ENCODE results near the gene LGALS9B.
"Not testable (repeated sequence)": the region's sequence is repeated elsewhere in the genome, so short reads cannot be mapped to it uniquely, and the experiment has no call there.

The LGALS9B gene

GRCh38 chr17:20467447-20467846, at the start of gene LGALS9B:
TSS of gene LGALS9B (minus strand) at chr17:20467539. CDS start at chr17:20467470, 69 bp downstream.
- not testable (repeated sequence) for H3K4me2 ChIP-seq, H4K20me1 ChIP-seq, H3K9me3 ChIP-seq, H3K4me1 ChIP-seq, H3K4me3 ChIP-seq, H3K27me3 ChIP-seq, H3K36me3 ChIP-seq, H3K27ac ChIP-seq, H3K9ac ChIP-seq

- H4K20me1 ChIP-seq, H3K9me3 ChIP-seq, H3K27me3 ChIP-seq, H3K4me3 ChIP-seq, H3K9ac ChIP-seq, H3K36me3 ChIP-seq, H3K27ac ChIP-seq, H3K4me1 ChIP-seq, H3K4me2 ChIP-seq: not testable (repeated sequence)
Observed at GRCh38 chr17:20516986-20517385, 49.6 kb upstream of the LGALS9B start.

- not testable (repeated sequence) for H3K9me3 ChIP-seq, H3K27me3 ChIP-seq, H3K4me2 ChIP-seq, H3K4me3 ChIP-seq, H3K36me3 ChIP-seq, H3K4me1 ChIP-seq, H3K27ac ChIP-seq, H4K20me1 ChIP-seq, H3K9ac ChIP-seq
Observed at GRCh38 chr17:20515099-20515498, 47.8 kb upstream of the LGALS9B start.

GRCh38 chr17:20513539-20513938, 46.2 kb upstream of the LGALS9B start:
- H4K20me1 ChIP-seq, H3K4me2 ChIP-seq, H3K27me3 ChIP-seq, H3K9me3 ChIP-seq, H3K4me3 ChIP-seq, H3K4me1 ChIP-seq, H3K27ac ChIP-seq, H3K9ac ChIP-seq, H3K36me3 ChIP-seq: not testable (repeated sequence)

- not testable (repeated sequence) for H3K27ac ChIP-seq, H3K4me2 ChIP-seq, H3K4me3 ChIP-seq, H3K9me3 ChIP-seq, H4K20me1 ChIP-seq, H3K27me3 ChIP-seq, H3K9ac ChIP-seq, H3K36me3 ChIP-seq, H3K4me1 ChIP-seq
Observed at GRCh38 chr17:20512378-20512777, 45.0 kb upstream of the LGALS9B start.

GRCh38 chr17:20511778-20512177, 44.4 kb upstream of the LGALS9B start:
- H4K20me1 ChIP-seq, H3K27ac ChIP-seq, H3K4me3 ChIP-seq, H3K9ac ChIP-seq, H3K4me1 ChIP-seq, H3K4me2 ChIP-seq, H3K36me3 ChIP-seq, H3K27me3 ChIP-seq, H3K9me3 ChIP-seq: not testable (repeated sequence)

- H3K9ac ChIP-seq, H3K4me2 ChIP-seq, H3K27ac ChIP-seq, H4K20me1 ChIP-seq, H3K9me3 ChIP-seq, H3K27me3 ChIP-seq, H3K4me1 ChIP-seq, H3K4me3 ChIP-seq, H3K36me3 ChIP-seq: not testable (repeated sequence)
Observed at GRCh38 chr17:20505333-20505732, 38.0 kb upstream of the LGALS9B start.

- H3K4me2 ChIP-seq, H3K36me3 ChIP-seq, H3K27me3 ChIP-seq: not testable (repeated sequence)
Observed at GRCh38 chr17:20504388-20505066, 37.2 kb upstream of the LGALS9B start.

GRCh38 chr17:20501896-20502295, 34.6 kb upstream of the LGALS9B start:
- not testable (repeated sequence) for H3K27ac ChIP-seq, H3K27me3 ChIP-seq, H3K36me3 ChIP-seq, H3K4me3 ChIP-seq, H3K9ac ChIP-seq, H3K4me1 ChIP-seq, H4K20me1 ChIP-seq, H3K4me2 ChIP-seq, H3K9me3 ChIP-seq

More at GRCh38 chr17:20504388-20505066, 37.2 kb upstream of the LGALS9B start:
- H3K4me3 ChIP-seq, H4K20me1 ChIP-seq, H3K9ac ChIP-seq, H3K9me3 ChIP-seq, H3K27ac ChIP-seq, H3K4me1 ChIP-seq: not testable (repeated sequence)

GRCh38 chr17:20500346-20500745, 33.0 kb upstream of the LGALS9B start:
- H4K20me1 ChIP-seq, H3K36me3 ChIP-seq, H3K27me3 ChIP-seq, H3K4me2 ChIP-seq, H3K9ac ChIP-seq, H3K9me3 ChIP-seq, H3K27ac ChIP-seq, H3K4me1 ChIP-seq, H3K4me3 ChIP-seq: not testable (repeated sequence)

GRCh38 chr17:20495420-20495819, 28.1 kb upstream of the LGALS9B start:
- not testable (repeated sequence) for H4K20me1 ChIP-seq, H3K36me3 ChIP-seq, H3K9me3 ChIP-seq, H3K4me1 ChIP-seq, H3K4me2 ChIP-seq, H3K4me3 ChIP-seq, H3K27ac ChIP-seq, H3K27me3 ChIP-seq, H3K9ac ChIP-seq

GRCh38 chr17:20494735-20495134, 27.4 kb upstream of the LGALS9B start:
- not testable (repeated sequence) for H4K20me1 ChIP-seq, H3K36me3 ChIP-seq, H3K9me3 ChIP-seq, H3K9ac ChIP-seq, H3K27me3 ChIP-seq, H3K27ac ChIP-seq, H3K4me1 ChIP-seq, H3K4me3 ChIP-seq, H3K4me2 ChIP-seq

- not testable (repeated sequence) for H4K20me1 ChIP-seq, H3K4me1 ChIP-seq, H3K27me3 ChIP-seq, H3K27ac ChIP-seq, H3K4me3 ChIP-seq, H3K4me2 ChIP-seq, H3K9ac ChIP-seq, H3K36me3 ChIP-seq, H3K9me3 ChIP-seq
Observed at GRCh38 chr17:20494147-20494546, 26.8 kb upstream of the LGALS9B start.

GRCh38 chr17:20492971-20493370, 25.6 kb upstream of the LGALS9B start:
- H4K20me1 ChIP-seq, H3K27ac ChIP-seq, H3K27me3 ChIP-seq, H3K36me3 ChIP-seq, H3K9me3 ChIP-seq, H3K4me2 ChIP-seq, H3K4me1 ChIP-seq, H3K9ac ChIP-seq, H3K4me3 ChIP-seq: not testable (repeated sequence)

GRCh38 chr17:20492099-20492498, 24.8 kb upstream of the LGALS9B start:
- not testable (repeated sequence) for H3K4me1 ChIP-seq, H3K4me2 ChIP-seq, H3K27ac ChIP-seq, H3K9ac ChIP-seq, H3K27me3 ChIP-seq, H4K20me1 ChIP-seq, H3K36me3 ChIP-seq, H3K4me3 ChIP-seq, H3K9me3 ChIP-seq

GRCh38 chr17:20484930-20485329, 17.6 kb upstream of the LGALS9B start:
- H3K36me3 ChIP-seq, H3K27ac ChIP-seq, H3K4me2 ChIP-seq, H3K4me1 ChIP-seq, H4K20me1 ChIP-seq, H3K4me3 ChIP-seq, H3K9ac ChIP-seq, H3K9me3 ChIP-seq, H3K27me3 ChIP-seq: not testable (repeated sequence)

Measured in BLaER1 (cell line).